Measurements from ENCODE around the gene KCNT2.

GRCh38 chr1:196590959-196591358 is 17.3 kb downstream of the KCNT2 start:
- TF ChIP-seq CTCF (IDR thresholded peaks at IDR 0.05; ENCODE audit: low read length) (no peak), EZH2 (optimal IDR thresholded peaks at IDR 0.05; ENCODE audit: low read depth, low read length) (no peak), EZH2phosphoT487 (IDR thresholded peaks at IDR 0.05; ENCODE audit: low read length) (no peak)
